SKM-1 treated with dmso at 0.1 percent for 144 hours (cell line): ENCODE results near the gene GATAD2B.

Source experiments
- DNase-seq: peaks from one replicate; lab custom pipeline; 2025; ENCODE audit not compliant: unreplicated experiment; lab: John Stamatoyannopoulos, UW

Gene GATAD2B

GRCh38 chr1:153951801-153952200, 29.0 kb upstream of the GATAD2B start:
- no peak for DNase-seq

DNA sequence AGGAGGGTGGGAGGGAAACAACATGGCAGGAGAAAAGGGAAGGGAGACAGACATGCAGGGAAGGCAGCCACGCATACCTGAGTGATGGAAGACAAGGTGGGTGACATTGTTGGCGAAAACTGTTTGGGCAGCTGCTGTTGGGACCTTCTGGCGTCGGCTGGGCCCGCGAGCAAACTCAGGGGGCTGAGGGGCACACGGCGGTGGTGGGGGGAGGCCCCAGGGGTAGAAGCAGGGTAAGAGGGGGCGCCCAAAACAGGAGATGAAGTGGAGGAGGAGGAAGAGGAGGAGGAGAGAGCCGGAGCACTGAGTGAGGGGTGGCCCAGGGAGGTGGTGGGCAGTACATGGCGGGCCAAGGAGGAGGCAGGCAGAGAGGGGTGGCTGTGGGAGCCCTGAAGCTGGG, 28.4 kb upstream of the GATAD2B start:
- no peak for DNase-seq

- peak; percentile 97 for DNase-seq
Observed at GRCh38 chr1:153946622-153947241, 24.0 kb upstream of the GATAD2B start, which contains the start of gene DENND4B. Gene DENND4B, minus strand, starts transcription at chr1:153946718. Its CDS starts 2,344 bp downstream, at chr1:153944374.

DNA sequence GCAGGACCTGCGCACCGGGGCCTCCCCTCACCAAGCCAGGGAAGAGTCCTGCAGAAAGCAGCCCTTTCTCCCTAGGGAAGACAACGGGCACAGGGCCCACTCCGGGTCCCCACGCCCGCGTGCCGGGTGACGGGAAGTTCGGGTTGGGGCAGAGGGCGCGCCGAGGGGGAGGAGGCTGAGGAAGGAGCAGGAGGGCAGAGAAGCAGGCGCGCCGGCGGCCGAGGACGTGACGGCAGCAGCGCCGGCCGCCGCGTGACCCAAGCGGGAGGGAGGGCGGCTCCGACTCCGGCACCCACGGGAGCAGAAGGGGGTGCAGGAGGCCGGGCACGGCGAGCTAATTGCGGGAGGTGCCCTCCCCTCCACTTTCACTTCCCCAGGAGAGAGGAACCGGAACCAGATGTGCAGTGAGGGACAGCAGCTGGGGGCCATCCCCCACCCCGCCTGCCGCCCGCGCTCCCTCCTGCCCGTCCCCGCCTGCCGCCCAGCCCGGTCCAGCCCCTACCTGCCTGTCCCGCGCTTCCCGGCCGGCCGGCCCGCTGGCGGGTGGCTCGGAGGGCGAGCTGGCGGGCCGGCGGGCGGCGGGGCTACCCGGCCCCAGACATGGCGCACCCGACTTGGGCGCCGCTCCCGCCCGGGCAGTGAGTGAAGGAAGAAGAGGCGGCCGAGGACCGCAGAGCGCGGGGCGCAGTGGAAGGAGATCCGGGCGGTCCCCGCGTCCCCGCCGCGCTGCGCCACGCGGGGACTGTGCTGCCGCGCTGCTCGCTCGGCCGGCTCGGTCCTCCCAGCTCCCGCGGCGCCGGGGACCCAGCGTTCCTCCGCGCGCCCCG, 23.2 kb upstream of the GATAD2B start:
- peak; percentile 99 for DNase-seq

GRCh38 chr1:153945131-153945794, 22.5 kb upstream of the GATAD2B start:
- peak; percentile 97 for DNase-seq

GRCh38 chr1:153944827-153945117, 22.0 kb upstream of the GATAD2B start:
- no peak for DNase-seq

GRCh38 chr1:153944005-153944826, 21.4 kb upstream of the GATAD2B start:
- peak; percentile 24 for DNase-seq

- DNase-seq, result no peak
Observed at GRCh38 chr1:153942766-153943549, 20.2 kb upstream of the GATAD2B start.

GRCh38 chr1:153941826-153942725, 19.3 kb upstream of the GATAD2B start:
- no peak for DNase-seq

- no peak for DNase-seq
Observed at GRCh38 chr1:153940756-153941155, 18.0 kb upstream of the GATAD2B start.

GRCh38 chr1:153939476-153939875, 16.7 kb upstream of the GATAD2B start:
- no peak for DNase-seq

DNA sequence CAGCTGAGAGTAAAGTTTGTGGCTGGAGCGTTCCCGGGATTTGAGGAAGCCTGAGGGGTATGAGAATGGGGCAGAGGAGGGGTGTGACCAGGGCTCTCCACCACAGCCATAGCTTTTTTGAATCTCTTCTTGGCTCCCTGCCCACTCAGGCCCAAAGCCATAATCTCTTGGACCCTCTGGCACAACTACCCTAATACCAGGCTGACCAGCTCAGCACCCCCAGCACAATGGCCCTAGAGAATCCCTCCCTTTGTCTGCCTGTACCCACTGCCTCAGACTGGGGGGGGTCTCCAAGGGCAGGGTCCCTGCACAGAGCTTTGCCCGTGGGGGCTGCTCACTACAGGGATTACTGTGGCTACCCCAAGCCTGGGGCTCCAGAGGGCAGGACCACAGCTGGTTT, 16.2 kb upstream of the GATAD2B start:
- DNase-seq, result no peak

- no peak for DNase-seq
Observed at GRCh38 chr1:153937331-153937730, 14.6 kb upstream of the GATAD2B start.

DNA sequence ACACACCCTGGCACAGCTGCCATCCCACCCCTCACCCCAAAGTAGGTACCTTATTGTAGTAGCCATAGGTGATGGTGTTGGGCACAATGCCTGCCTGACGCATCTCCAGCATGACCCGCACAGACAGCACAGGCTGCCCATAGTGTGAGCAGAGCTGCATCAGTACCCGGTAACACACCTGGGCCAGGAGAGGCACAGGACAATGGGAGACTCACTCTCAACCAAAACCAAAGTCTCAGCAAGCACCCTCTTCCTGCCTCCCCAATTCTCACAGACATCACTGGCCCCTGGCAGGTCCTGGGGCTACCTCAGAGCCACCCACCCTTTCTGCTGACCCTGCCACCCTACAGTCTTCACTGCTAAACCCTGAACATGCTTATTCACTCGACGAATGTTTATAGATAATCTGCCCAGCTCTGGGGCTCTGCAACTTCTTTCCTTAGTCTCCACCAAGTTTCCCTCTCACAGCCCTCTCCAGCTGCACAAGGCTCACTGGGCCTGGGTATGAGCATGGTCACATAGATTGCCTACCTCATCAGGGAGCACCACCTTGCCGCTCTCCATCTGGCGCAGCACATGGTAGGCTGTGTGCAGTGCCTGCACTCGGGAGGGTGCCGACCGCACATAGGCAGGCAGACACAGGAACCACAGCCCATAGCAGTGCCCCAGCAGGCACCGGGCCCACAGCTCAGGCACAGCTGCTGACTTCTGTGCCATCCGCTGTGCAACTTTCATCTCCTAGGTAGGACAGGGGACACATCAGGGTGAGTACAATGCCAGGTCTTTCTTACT, 13.4 kb upstream of the GATAD2B start:
- no peak for DNase-seq

DNA sequence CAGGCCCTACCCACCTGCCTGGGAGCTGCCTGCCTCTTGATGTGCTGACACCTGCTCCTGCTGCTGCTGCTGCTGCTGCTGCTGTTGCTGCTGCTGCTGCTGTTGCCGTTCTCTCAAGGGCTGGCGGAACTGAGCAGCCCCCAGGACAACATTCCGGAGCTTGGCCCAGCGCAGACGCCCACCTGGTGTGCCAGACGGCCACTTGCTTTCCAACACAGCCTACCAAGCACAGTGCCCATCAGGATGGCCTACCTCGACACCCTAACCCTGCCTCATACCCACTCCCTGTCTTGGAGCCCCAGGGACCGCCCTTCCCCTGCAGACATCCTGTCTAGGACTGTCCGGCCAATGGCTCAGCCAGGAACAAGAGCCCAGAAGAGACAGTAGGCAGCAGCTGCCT, 12.0 kb upstream of the GATAD2B start:
- DNase-seq, result no peak

DNA sequence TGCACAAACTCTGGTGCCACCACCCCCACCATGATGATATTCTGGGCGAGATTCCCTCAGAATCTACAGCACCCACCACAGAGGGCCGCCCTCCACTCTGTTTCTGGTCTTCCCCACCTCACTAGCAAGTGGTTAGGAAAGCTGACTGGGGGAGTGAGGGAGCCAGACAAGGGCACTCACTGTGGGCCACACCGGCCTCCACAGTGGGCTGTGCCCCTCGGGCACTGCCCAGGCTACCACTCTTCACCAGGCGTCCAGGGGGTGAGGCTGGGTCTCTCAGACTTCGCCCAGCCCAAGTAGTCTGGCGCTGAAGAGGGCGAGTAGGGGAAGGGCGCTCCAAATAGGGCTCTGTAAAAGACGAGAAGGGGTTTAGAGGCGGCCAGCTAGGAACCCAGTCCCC, 11.2 kb upstream of the GATAD2B start:
- no peak for DNase-seq

DNA sequence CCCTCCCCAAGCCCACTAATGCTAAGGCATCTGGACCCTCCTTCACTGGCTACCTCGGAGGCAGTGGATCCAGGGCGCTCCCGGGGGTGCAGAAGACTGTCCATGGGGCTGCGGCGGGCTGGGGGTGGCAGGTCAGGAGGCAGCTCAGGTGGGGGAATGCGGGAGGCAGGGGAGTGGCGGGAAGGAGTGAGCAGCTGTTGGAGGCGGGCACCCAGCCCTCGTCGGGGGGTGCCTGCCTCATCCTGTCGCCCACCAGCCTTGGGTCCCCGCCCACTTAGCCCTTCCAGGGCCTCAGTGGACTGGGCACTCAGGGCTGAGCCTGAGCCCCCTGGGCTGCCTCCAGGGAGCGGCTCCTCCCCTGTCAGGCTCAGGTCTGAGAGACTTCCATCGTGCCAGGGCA, 10.7 kb upstream of the GATAD2B start:
- no peak for DNase-seq
